Esophagus (tissue), 2 donors: ENCODE measurements around the gene NPDC1. TPM values are rescaled to one million over a fixed set of nuclear protein-coding genes. Genes with fewer than 3 reads are reported as not detected.
A peak's percentile ranks its signal among the peaks of the same experiment; 100 is the strongest.

Experiments used
- H3K27ac ChIP-seq, 2 donors: one replicate each; pipeline ENCODE4 v1.5.1; 2013; ENCODE audit warnings: low read depth in 2 of 2, mild to moderate bottlenecking in 2 of 2, inconsistent platforms in 1 of 2, low read length in 1 of 2, moderate library complexity in 1 of 2
- H3K27me3 ChIP-seq, 2 donors: one replicate each; pipeline ENCODE4 v1.6.1; 2013; ENCODE audit warnings: low read length in 2 of 2, control low read depth in 1 of 2, mild to moderate bottlenecking in 1 of 2; ENCODE audit not compliant: insufficient read depth in 2 of 2, control insufficient read depth in 1 of 2
- H3K36me3 ChIP-seq, 2 donors: one replicate each; pipeline ENCODE4 v1.6.1; 2013; ENCODE audit warnings: low read length in 1 of 2; ENCODE audit not compliant: control insufficient read depth in 2 of 2, insufficient read depth in 2 of 2
- H3K4me1 ChIP-seq, 2 donors: one replicate each; pipeline ENCODE4 v1.6.1; 2013; ENCODE audit warnings: low read length in 1 of 2; ENCODE audit not compliant: control insufficient read depth in 2 of 2, insufficient read depth in 2 of 2
- H3K4me3 ChIP-seq, 2 donors: one replicate each; pipeline ENCODE4 v1.5.1; 2013; ENCODE audit warnings: low read length in 2 of 2, mild to moderate bottlenecking in 2 of 2, low read depth in 1 of 2, moderate library complexity in 1 of 2
- H3K9me3 ChIP-seq, 2 donors: one replicate each; pipeline ENCODE4 v1.6.1; 2013; ENCODE audit warnings: mild to moderate bottlenecking in 2 of 2, low read depth in 1 of 2, low read length in 1 of 2, moderate library complexity in 1 of 2; ENCODE audit not compliant: control insufficient read depth in 2 of 2, insufficient read depth in 1 of 2
- WGBS, 2 donors: extraction: QIAGEN DNeasy Blood & Tissue Kit; methylation state at CpG; one replicate each; pipeline ENCODE4 v1.1.7; 2013; 5-methylcytosine and 5-hydroxymethylcytosine counted together
- polyA plus RNA-seq, 2 donors: library from polyadenylated mRNA; stranded (reverse); fragments of 200-250 nt; gene quantifications; one replicate each; pipeline ENCODE4 v1.2.3, GENCODE V29; 2013
- donor health status: healthy with polysubstance abuse.
- donor health status: Bipolar disorder and iron deficiency.

The NPDC1 gene
- 10 to 100 TPM; 33.1 to 44.3 TPM for polyA plus RNA-seq

DNA sequence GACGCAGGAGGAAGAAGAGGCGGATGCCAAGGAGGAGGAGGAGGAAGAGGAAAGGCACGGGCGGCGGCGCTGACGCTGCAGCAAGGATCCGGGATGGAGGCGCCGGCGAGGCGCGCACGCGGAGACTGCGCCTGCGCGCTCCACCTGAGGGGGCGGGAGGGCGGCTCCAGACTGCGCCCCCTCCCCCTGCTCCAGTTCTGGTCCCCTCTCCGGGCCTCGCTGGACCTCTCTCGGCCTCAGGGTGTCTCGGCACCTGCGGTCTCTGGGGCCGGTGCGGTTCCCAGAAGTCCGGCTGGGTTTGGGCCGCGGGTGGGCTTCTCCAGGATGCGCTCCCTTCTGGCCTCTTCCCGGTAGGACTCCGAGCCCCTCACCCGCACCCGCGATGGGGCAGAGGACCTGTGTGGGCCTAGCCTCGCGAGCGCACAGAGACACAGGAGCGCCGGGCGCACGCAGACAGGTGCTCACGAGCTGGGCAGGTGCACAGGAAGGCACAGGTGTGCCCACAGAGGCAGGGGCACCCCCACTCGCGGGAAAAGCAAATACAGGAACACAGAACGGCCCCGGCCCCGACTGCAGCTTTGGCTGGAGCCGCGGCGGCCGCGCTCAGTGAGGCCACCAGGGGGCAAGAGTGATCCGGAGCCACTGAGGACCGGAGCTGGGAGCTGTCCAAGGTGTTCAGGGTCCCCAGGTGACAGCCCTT is at the start of gene NPDC1:
Gene NPDC1 (minus strand): TSS at position 90 of the 700 bp plus-strand sequence. CDS start 188 bp downstream, outside the sequence.
- 0% methylated on average over 38 to 57 of the region's 57 CpGs for WGBS, 2 donors

DNA sequence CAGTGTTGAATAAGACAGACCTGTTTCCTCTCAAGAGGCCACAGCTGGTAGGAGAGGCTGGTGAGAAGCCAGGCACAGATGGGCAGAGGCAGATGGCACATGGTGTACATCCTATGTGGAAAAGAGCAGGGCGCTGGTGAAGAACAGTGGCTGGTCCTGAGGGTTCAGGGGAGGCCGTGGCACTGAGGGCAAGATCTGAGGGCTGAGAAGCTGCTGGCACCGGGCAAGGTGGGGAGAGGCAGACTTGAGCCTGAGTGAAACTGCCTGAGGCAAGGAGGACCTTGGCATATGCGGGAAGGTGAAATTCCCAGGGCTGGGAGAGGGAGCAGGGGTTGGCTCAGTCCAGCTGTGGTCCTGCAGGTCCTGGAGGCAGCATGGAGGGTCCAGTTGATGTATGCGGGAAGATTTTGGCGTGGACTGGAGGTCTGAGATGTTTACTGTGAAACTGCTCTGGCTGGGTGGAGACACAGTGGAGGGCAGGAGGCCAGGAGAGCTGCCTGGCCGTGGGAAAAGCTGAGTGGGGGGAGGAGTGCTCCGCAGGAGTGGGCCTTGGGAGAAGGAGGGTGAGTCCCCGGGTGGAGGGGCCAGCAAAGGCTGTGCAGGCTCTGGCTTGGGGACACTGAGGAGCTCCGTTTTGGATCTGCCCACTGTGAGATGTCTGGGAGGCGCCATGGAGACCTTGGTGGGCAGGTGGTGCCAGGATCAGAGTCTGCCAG is 43.4 kb upstream of the NPDC1 start:
- peaks cover 0 to 11% of the 10 kb centered on the region in 2 donors for H3K36me3 ChIP-seq
- peak overlapping the region; percentile 52 to 74 for H3K27ac ChIP-seq
- H3K27me3 ChIP-seq: no peaks in the 10 kb centered on the region
- no peak overlapping the region for H3K4me3 ChIP-seq
- H3K4me1 ChIP-seq: peaks cover 0 to 22% of the 10 kb centered on the region in 2 donors
- H3K9me3 ChIP-seq: no peaks in the 10 kb centered on the region
- 61 to 64% methylated on average over 11 of the region's 11 CpGs for WGBS, 2 donors

More for the DNA sequence above, at the start of gene NPDC1:
- peak within 1 kb of the TSS; percentile 28 to 79 for H3K27ac ChIP-seq
- H3K4me1 ChIP-seq: peaks cover 13 to 28% of the 10 kb centered on the region in 2 donors
- H3K36me3 ChIP-seq: no peaks in the 10 kb centered on the region
- H3K9me3 ChIP-seq: peaks cover 0 to 2% of the 10 kb centered on the region in 2 donors
- peaks cover 0 to 7% of the 10 kb centered on the region in 2 donors for H3K27me3 ChIP-seq
- H3K4me3 ChIP-seq: peak within 1 kb of the TSS; percentile 42 to 55

GRCh38 chr9:137088121-137088520 is 42.1 kb upstream of the NPDC1 start:
- Histone ChIP-seq H3K27ac (no peak overlapping the region), H3K4me1 (peaks cover 0 to 25% of the 10 kb centered on the region in 2 donors), H3K9me3 (no peaks in the 10 kb centered on the region), H3K36me3 (peaks cover 0 to 11% of the 10 kb centered on the region in 2 donors), H3K4me3 (no peak overlapping the region), H3K27me3 (no peaks in the 10 kb centered on the region)
- WGBS, 2 donors: 69 to 77% methylated on average over 5 of the region's 5 CpGs

DNA sequence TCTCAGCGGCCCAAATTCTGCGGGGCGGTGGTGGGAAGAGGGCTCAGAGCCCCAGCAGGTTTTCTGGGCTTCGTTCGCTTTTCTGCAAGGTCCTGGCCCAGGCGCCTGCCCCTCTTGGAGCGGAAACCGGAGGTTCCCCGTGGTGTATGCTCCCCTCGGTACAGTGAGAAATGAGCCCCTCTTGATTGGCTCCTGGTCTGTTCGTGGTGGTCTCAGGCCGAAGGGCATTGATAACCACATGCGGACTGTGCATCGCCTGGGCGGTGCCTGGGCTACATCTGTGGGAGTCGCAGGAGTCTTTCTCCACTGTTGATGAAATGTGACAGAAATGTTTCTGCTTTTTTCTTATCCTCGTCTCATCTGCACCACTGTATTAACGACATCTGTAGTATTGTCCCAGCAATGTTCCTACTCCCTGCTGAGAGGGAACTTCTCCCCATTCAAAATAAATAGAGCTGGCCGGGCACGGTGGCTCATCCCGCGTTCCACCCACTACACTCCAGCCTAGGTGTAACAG is 41.5 kb upstream of the NPDC1 start:
- H3K4me1 ChIP-seq: peaks cover 0 to 28% of the 10 kb centered on the region in 2 donors
- no peaks in the 10 kb centered on the region for H3K9me3 ChIP-seq
- no peaks in the 10 kb centered on the region for H3K27me3 ChIP-seq
- H3K4me3 ChIP-seq: peak overlapping the region; percentile 71 to 78
- H3K27ac ChIP-seq: peak overlapping the region; percentile 85 to 97
- WGBS, 2 donors: 9 to 11% methylated on average over 19 to 22 of the region's 22 CpGs
- peaks cover 0 to 11% of the 10 kb centered on the region in 2 donors for H3K36me3 ChIP-seq

DNA sequence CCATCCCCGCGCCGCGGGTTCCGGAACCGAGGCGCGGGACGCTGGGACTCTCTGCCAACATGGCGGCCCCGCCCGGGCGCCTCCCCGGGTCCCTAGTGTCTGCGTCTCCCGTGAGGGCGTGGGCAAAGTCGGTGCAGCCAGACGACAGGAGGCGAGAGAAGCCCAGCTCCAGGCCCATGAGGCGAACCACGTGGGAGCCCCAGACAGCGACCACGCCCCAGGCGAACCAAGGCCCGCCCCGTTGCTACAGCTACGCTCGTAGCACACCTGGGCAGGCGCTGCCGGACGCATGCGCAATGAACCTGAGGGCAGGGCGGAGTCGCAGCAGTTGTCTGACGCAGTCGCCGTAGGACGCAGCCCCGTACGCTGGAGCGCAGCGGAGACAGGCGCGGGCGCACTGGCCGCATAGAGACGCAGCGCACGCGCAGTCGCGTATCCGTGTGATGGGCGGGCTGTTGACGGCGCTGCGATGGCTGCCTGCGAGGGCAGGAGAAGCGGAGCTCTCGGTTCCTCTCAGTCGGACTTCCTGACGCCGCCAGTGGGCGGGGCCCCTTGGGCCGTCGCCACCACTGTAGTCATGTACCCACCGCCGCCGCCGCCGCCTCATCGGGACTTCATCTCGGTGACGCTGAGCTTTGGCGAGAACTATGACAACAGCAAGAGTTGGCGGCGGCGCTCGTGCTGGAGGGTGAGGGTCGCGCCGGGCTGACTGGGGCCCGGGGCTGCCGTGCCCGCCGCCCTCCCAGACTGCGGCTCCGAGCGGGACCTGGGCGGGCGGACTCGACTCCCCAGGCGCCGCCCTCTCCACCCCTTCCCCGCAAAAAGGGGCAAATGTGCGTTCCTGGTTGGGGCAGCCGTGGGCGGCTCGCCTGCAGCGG is 40.8 kb upstream of the NPDC1 start, which contains the start of gene MAN1B1:
Gene MAN1B1 (plus strand): TSS at position 455 of the 878 bp plus-strand sequence. CDS start 15 bp downstream, at position 470.
- peak within 1 kb of the TSS; percentile 97 to 98 for H3K27ac ChIP-seq
- WGBS, 2 donors: 0 to 1% methylated on average over 94 to 101 of the region's 101 CpGs
- peaks cover 0 to 11% of the 10 kb centered on the region in 2 donors for H3K36me3 ChIP-seq
- H3K4me1 ChIP-seq: peaks cover 0 to 28% of the 10 kb centered on the region in 2 donors
- H3K4me3 ChIP-seq: peak within 1 kb of the TSS; percentile 71 to 78
- no peaks in the 10 kb centered on the region for H3K9me3 ChIP-seq
- no peaks in the 10 kb centered on the region for H3K27me3 ChIP-seq

DNA sequence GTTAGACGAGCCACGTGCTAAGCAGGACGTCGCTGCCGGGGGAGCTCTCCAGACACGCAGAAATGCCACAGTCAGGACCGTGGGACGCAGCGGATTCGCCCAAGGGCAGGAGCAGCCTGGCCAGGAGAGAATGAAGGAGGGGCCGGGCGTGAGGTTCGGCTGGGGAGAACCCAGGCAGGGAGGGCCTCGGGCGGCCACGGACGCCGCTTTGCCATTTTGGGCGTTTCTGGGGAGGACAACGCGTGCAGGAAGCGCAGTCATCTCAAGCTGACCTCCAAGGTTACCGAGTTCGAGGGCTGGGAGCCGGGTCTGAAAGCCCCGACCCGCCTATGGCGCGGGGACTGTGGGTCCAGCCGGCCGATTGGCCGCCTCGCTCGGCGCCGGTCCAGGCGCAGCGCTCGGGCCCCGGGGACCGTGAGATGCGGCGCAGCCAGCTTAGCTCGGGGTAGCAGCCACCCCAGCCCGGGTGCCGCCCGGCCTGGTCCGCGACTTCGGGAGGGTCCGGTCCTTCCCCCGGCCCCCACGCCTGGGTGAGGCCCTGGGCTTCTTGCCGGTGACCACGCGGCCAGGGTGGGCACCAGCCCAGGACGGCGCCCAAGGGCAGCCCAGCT is 40.0 kb upstream of the NPDC1 start:
- no peaks in the 10 kb centered on the region for H3K27me3 ChIP-seq
- peaks cover 0 to 28% of the 10 kb centered on the region in 2 donors for H3K4me1 ChIP-seq
- peaks cover 0 to 8% of the 10 kb centered on the region in 2 donors for H3K36me3 ChIP-seq
- H3K4me3 ChIP-seq: peak overlapping the region; percentile 65 to 66
- no peaks in the 10 kb centered on the region for H3K9me3 ChIP-seq
- 1% methylated on average over 49 to 58 of the region's 58 CpGs for WGBS, 2 donors
- peak overlapping the region; percentile 97 to 98 for H3K27ac ChIP-seq

GRCh38 chr9:137084526-137084925 is 38.5 kb upstream of the NPDC1 start:
- WGBS, 2 donors: 50 to 67% methylated on average over 9 of the region's 9 CpGs
- peaks cover 0 to 21% of the 10 kb centered on the region in 2 donors for H3K4me1 ChIP-seq
- peaks cover 0 to 14% of the 10 kb centered on the region in 2 donors for H3K36me3 ChIP-seq

DNA sequence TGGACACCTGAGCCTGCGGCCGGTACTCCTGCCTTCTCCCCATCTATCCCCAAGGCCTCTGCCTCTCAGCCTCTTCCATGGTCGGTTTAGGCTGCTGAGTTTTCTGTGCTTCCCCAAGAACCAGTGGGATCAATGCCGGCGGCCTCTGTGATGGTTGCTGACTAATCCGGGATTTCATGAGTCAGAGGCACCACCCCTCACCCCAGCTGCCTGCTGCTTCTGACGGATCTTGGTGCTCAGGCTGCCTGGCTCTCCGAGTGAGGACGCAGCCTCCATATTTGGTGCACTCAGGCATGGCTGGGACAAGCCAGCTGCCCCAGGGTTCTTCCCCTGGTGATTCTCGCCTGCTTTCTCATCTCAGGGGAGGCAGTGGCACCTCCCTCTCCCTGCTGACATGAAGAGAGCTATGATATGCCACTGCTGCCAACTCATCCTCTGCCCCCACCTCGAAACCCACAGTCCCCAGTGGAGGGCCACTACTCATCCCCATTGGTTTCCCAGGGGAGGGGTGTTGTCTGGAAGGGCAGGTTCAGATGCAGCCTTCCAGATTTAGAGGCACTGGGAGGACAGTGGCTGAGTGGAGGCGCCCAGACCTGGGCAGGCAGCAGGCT is 37.5 kb upstream of the NPDC1 start:
- no peak overlapping the region for H3K4me3 ChIP-seq
- H3K27ac ChIP-seq: peak overlapping the region; percentile 73 to 90
- H3K36me3 ChIP-seq: peaks cover 0 to 15% of the 10 kb centered on the region in 2 donors
- H3K4me1 ChIP-seq: peaks cover 3 to 20% of the 10 kb centered on the region in 2 donors
- H3K9me3 ChIP-seq: no peaks in the 10 kb centered on the region
- WGBS, 2 donors: 35 to 51% methylated on average over 12 of the region's 12 CpGs
- no peaks in the 10 kb centered on the region for H3K27me3 ChIP-seq

More at GRCh38 chr9:137084526-137084925, 38.5 kb upstream of the NPDC1 start:
- Histone ChIP-seq H3K27ac (peak overlapping the region; percentile 56 to 57), H3K9me3 (no peaks in the 10 kb centered on the region), H3K27me3 (no peaks in the 10 kb centered on the region), H3K4me3 (no peak overlapping the region)
